Measurements from ENCODE around the gene LTA4H. TPM values are rescaled to one million over a fixed set of nuclear protein-coding genes. Genes with fewer than 3 reads are reported as not detected.
A peak's percentile ranks its signal among the peaks of the same experiment; 100 is the strongest.

The LTA4H gene
- total and polyA plus RNA-seq, 4 donors = 145 to 262 (median 172) TPM

GRCh38 chr12:96063046-96063445, 27.7 kb upstream of the LTA4H start:
- Histone ChIP-seq H3K27ac (ENCODE audit: low read depth in 1 of 2, low read length in 1 of 2) (no peak overlapping the region), H3K4me3 (no peak overlapping the region), H3K9ac (ENCODE audit: insufficient read depth in 1 of 2, low read length in 2 of 2) (no peak overlapping the region), H3K9me3 (ENCODE audit: control insufficient read depth in 4 of 4, insufficient read depth in 3 of 4, low read length in 3 of 4) (no peaks in the 10 kb centered on the region), H3K4me1 (ENCODE audit: control insufficient read depth in 5 of 5, insufficient read depth in 5 of 5, low read length in 5 of 5) (no peaks in the 10 kb centered on the region), H3K36me3 (ENCODE audit: control insufficient read depth in 4 of 4, insufficient read depth in 4 of 4, low read length in 4 of 4) (no peaks in the 10 kb centered on the region), H3K27me3 (ENCODE audit: control insufficient read depth in 3 of 3, insufficient read depth in 3 of 3, low read length in 2 of 3) (no peaks in the 10 kb centered on the region)
- peak in 2 of 3 donors; percentile 56 to 60 for DNase-seq
- ATAC-seq (ENCODE audit: insufficient read depth, low FRiP score) = no peak
- no peak for TF ChIP-seq CTCF (IDR thresholded peaks at IDR 0.05; ENCODE audit: control extremely low read depth, extremely low read depth)
- WGBS, 2 donors = 86 to 87% methylated on average over 4 of the region's 4 CpGs

GRCh38 chr12:96061864-96062453, 26.6 kb upstream of the LTA4H start:
- H3K4me1 ChIP-seq (ENCODE audit: control insufficient read depth in 5 of 5, insufficient read depth in 5 of 5, low read length in 5 of 5) = no peaks in the 10 kb centered on the region
- H3K9me3 ChIP-seq (ENCODE audit: control insufficient read depth in 4 of 4, insufficient read depth in 3 of 4, low read length in 3 of 4) = no peaks in the 10 kb centered on the region
- DNase-seq = peak; percentile 80 to 92 (median 86)
- peak; percentile 79 for ATAC-seq (ENCODE audit: insufficient read depth, low FRiP score)
- H3K36me3 ChIP-seq (ENCODE audit: control insufficient read depth in 4 of 4, insufficient read depth in 4 of 4, low read length in 4 of 4) = no peaks in the 10 kb centered on the region
- no peak overlapping the region for H3K4me3 ChIP-seq
- no peak overlapping the region for H3K27ac ChIP-seq (ENCODE audit: low read depth in 1 of 2, low read length in 1 of 2)
- TF ChIP-seq CTCF (IDR thresholded peaks at IDR 0.05; ENCODE audit: control extremely low read depth, extremely low read depth) = peak; percentile 86
- WGBS, 2 donors = 36 to 39% methylated on average over 4 of the region's 4 CpGs
- H3K27me3 ChIP-seq (ENCODE audit: control insufficient read depth in 3 of 3, insufficient read depth in 3 of 3, low read length in 2 of 3) = no peaks in the 10 kb centered on the region
- H3K9ac ChIP-seq (ENCODE audit: insufficient read depth in 1 of 2, low read length in 2 of 2) = no peak overlapping the region

- H3K27ac ChIP-seq (ENCODE audit: low read depth in 1 of 2, low read length in 1 of 2) = no peak overlapping the region
- H3K9me3 ChIP-seq (ENCODE audit: control insufficient read depth in 4 of 4, insufficient read depth in 3 of 4, low read length in 3 of 4) = peaks cover 0 to 2% (median 0%) of the 10 kb centered on the region in 4 donors
- no peak overlapping the region for H3K4me3 ChIP-seq
- H3K27me3 ChIP-seq (ENCODE audit: control insufficient read depth in 3 of 3, insufficient read depth in 3 of 3, low read length in 2 of 3) = no peaks in the 10 kb centered on the region
- no peak for TF ChIP-seq CTCF (IDR thresholded peaks at IDR 0.05; ENCODE audit: control extremely low read depth, extremely low read depth)
- 95 to 97% methylated on average over 3 of the region's 3 CpGs for WGBS, 2 donors
- H3K4me1 ChIP-seq (ENCODE audit: control insufficient read depth in 5 of 5, insufficient read depth in 5 of 5, low read length in 5 of 5) = no peaks in the 10 kb centered on the region
- no peaks in the 10 kb centered on the region for H3K36me3 ChIP-seq (ENCODE audit: control insufficient read depth in 4 of 4, insufficient read depth in 4 of 4, low read length in 4 of 4)
- ATAC-seq (ENCODE audit: insufficient read depth, low FRiP score) (no peak), DNase-seq (no peak)
- no peak overlapping the region for H3K9ac ChIP-seq (ENCODE audit: insufficient read depth in 1 of 2, low read length in 2 of 2)
These were observed 25.9 kb upstream of the LTA4H start for GRCh38 chr12:96061323-96061722.

- Histone ChIP-seq H3K4me3 (no peak overlapping the region), H3K4me1 (ENCODE audit: control insufficient read depth in 5 of 5, insufficient read depth in 5 of 5, low read length in 5 of 5) (no peaks in the 10 kb centered on the region), H3K36me3 (ENCODE audit: control insufficient read depth in 4 of 4, insufficient read depth in 4 of 4, low read length in 4 of 4) (no peaks in the 10 kb centered on the region), H3K27me3 (ENCODE audit: control insufficient read depth in 3 of 3, insufficient read depth in 3 of 3, low read length in 2 of 3) (no peaks in the 10 kb centered on the region), H3K9me3 (ENCODE audit: control insufficient read depth in 4 of 4, insufficient read depth in 3 of 4, low read length in 3 of 4) (peaks cover 0 to 2% (median 0%) of the 10 kb centered on the region in 4 donors), H3K27ac (ENCODE audit: low read depth in 1 of 2, low read length in 1 of 2) (no peak overlapping the region), H3K9ac (ENCODE audit: insufficient read depth in 1 of 2, low read length in 2 of 2) (no peak overlapping the region)
- DNase-seq (no peak), ATAC-seq (ENCODE audit: insufficient read depth, low FRiP score) (no peak)
- 89 to 94% methylated on average over 7 of the region's 7 CpGs for WGBS, 2 donors
- no peak for TF ChIP-seq CTCF (IDR thresholded peaks at IDR 0.05; ENCODE audit: control extremely low read depth, extremely low read depth)
These were observed 24.7 kb upstream of the LTA4H start for GRCh38 chr12:96060041-96060440.

Measured in lung (tissue), 12 donors.